ENCODE data around the gene S100A2.

DNA sequence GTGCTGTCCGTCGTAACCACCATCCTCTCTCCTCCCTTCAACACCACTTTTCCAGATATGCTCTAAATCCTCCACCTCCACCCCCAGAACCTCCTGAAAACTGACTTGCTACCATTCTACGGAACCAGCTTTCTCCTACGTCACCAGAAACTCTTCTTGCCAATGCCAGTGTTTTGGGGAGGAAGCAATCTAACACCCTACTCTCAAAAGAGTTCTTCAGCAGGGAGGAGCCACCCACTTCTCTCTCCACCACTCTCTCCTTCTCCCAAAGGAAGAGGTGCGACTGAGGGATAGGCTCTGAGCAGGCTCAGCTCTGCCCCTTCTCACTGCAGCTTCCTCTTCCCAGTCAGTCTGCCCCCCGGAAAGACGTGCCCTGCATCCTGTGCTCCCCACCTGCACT, 6.1 kb upstream of the S100A2 start:
- TF ChIP-seq, protein P1, sequence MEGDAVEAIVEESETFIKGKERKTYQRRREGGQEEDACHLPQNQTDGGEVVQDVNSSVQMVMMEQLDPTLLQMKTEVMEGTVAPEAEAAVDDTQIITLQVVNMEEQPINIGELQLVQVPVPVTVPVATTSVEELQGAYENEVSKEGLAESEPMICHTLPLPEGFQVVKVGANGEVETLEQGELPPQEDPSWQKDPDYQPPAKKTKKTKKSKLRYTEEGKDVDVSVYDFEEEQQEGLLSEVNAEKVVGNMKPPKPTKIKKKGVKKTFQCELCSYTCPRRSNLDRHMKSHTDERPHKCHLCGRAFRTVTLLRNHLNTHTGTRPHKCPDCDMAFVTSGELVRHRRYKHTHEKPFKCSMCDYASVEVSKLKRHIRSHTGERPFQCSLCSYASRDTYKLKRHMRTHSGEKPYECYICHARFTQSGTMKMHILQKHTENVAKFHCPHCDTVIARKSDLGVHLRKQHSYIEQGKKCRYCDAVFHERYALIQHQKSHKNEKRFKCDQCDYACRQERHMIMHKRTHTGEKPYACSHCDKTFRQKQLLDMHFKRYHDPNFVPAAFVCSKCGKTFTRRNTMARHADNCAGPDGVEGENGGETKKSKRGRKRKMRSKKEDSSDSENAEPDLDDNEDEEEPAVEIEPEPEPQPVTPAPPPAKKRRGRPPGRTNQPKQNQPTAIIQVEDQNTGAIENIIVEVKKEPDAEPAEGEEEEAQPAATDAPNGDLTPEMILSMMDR (IDR thresholded peaks at IDR 0.05): no peak
- TF ChIP-seq POLR2AphosphoS5 (IDR thresholded peaks at IDR 0.05): no peak
